NCI-H345 (cell line): ENCODE data around the gene OR10A6.

ENCODE experiments used
- DNase-seq: peaks from one replicate; lab custom pipeline; 2025; lab: John Stamatoyannopoulos, UW

The OR10A6 gene, protein sequence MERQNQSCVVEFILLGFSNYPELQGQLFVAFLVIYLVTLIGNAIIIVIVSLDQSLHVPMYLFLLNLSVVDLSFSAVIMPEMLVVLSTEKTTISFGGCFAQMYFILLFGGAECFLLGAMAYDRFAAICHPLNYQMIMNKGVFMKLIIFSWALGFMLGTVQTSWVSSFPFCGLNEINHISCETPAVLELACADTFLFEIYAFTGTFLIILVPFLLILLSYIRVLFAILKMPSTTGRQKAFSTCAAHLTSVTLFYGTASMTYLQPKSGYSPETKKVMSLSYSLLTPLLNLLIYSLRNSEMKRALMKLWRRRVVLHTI

DNA sequence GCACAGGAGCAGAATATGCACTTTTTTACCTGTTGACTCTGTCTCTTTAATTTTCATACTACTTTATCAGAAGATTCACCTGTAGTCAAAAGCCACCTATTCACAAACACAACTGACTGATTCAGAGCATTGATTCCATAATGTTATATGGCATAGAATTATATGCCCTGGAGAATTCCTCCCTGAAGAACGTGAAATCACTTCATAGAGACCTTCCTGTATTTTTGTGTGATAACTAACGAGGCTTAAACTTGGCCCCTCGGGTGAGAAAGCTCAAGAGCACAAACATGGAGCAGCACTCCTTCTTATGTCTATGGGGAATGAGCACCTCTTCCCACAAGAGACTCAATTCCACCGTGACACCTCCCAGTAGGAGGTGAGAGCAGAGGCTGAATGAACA lies at the start of gene OR10A6:
TSS of gene OR10A6 (minus strand) at position 101 of the 400 bp plus-strand sequence. CDS start 2,606 bp downstream, outside the sequence.
- DNase-seq: no peak

DNA sequence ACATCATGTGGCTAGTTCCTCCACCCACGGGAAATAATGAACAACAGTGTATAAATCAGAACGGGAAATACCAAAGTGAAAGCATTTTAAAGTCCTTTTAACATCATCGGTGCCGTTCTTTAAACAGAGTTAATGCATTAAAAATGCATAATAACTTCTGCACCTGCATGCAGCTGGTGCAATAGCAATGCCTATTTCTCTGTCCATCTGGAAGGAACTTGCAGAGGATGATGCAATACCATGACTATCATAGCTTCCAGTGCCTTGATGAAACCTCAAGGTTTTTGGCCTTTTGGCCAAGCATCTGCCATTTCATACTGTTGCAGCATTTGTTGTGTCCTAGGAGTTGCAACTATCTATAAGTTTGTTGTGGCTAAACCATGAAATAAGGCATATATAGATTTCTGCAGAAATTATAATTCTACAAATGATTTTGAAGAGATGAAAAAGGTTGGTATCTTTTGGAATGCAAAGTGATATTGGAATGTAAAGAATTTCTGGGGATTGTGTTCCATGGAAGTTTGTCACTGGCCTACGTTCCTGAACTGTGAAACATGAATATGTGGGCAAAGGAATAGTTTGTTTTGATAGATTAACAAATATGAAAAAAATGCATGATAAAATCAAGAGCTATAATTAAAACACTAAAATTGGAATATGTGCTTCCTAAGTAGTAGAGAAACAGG lies 46.3 kb upstream of the OR10A6 start:
- no peak for DNase-seq

DNA sequence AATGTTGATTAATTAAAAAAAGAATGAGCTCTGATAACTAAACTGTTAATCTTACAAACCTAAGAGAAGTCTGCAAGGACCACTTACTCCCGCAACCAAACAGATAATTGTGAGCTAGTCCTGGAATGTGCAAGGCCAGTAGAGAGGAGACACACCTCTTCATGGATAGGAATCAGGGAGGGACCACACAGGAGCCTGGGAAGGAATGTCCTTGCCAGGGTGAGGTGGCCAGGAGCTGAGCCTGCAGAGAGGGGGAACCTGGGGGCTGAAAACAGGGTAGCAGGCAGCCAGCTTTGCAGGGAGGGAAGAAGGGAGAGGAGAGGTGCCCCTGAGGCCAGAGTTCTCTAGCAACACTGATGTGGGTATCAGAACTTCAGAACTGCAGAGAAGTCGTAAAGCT lies 43.6 kb upstream of the OR10A6 start:
- DNase-seq: no peak

DNA sequence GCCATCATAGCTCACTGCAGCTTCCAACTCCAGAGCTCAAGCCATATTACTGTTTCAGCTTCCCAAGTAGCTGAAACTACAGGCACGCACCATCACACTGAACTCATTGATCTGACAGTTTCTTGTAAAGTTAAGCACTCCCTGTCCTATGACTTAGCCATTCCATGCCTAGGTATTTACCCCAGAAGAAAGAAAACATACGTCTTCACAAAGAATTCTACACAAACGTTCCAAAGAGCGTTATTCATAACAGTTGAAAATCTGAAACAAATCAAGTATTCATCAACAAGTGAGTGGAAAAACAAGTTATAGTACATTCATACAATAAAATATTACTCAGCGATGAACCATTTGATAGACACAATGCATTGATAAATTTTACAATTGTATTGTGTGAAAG lies 41.9 kb upstream of the OR10A6 start:
- DNase-seq: no peak

DNA sequence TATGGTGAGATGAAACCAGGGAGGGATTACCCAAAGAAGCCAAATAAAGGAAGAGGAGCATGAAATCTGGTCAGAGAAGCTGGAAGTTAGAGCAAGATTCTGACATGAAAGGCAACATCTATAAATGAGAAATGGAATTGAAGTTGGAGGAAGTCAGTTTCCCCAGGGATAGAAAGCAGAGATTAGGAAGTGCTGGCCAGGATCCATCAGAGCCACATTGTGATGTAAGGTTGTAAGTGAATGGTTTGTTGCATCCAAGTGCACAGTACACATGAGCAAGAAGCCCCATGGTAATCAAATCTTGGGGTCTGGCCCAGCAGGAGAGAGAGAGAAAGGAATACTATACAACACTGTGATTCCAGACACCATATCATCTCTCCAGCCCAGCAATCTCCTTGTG lies 40.8 kb upstream of the OR10A6 start:
- DNase-seq: no peak

DNA sequence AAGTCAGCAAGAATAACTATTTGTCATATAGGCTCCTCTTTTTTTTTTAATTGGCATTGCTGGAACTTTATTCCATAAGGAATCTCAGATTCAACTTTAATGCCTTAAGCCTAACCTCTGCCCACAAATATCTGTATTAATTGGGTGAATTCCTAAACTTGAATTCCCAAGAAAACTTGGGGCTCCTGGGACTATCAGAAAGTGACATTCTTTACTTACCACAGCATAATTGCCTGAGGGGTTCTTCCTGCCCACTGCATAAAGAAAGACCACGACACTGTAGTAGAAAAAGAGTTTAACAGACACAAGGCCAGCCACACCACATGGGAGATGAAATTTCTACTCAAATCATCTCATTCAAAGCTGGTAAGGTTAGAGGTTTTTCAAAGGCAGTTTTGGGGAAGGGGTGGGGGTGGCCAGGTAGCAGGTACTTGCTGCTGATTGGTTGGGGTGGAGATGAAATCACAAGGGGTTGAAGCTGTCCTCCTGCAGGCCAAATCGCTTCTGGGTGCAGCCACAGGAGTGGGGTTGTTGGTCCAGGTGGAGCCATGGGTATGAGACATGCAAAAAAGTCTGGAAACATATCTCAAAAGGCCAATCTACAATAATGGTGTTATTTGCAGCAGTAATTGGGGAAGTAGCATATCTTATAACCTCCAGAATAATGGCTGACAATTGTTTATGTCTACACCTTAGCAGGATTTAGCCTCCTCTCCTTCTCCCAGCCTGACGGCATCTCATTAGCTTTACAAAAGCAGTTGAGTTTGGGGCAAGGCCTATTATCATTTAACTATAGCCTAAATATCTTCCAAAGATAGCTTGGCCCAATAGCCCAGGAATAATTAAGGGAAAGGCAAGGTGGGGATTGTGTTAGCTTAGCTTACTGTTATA lies 38.9 kb upstream of the OR10A6 start:
- no peak for DNase-seq

DNA sequence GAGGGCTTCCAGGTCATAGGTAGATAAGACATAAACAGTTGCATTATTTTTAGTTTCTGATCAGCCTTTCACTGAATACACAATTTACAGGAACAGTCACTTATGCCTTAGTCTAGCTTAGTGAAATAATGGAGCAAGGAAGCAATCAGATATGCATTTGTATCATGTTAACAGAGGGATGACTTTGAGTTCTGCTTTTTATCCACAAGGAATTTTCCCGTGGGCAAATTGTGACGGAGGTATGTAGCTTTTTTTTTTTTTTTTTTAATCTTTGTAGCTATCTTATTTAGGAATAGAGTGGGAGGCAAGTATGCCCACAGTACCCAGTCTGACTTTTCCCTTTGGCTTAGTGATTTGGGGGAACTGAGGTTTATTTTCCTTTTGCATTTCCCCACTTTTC lies 37.6 kb upstream of the OR10A6 start:
- no peak for DNase-seq

DNA sequence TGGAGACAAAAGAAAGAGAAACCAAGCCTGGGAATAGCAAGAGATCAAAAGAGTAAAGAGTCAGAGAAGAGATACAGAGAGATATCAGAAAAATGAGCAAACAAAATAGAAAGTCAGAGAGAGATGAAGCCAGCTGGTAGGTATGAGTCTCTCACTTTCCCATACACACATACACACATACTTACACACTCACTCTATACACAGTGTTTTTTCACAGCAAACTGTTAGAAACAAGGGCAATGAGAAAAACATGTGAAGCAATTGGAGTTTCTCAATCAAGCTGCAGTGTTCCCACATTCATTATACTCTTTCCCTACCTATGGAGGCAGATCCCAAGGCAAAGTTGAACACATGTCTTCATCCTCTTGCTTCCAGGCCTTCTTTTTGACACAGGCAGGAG lies 36.8 kb upstream of the OR10A6 start:
- no peak for DNase-seq

DNA sequence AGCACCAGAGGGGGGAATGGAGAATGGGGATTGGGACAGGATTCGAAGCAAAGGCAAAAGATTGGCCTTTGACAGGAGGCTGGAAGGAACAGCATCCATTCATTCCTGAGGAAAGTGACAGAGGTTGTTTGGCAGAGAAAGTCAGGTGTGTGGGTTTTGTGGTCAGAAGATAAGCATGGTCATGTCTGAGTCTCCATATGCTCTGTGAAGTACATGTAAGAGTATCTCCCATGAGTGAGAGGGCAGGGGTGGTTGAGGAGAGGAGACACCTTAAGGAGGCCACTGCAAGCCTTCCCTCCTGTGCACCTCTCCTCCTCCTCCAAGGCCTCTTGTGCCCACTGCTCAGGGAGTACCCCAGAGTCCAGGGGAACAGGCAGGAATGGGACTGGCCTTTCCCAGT lies 36.0 kb upstream of the OR10A6 start:
- DNase-seq: no peak

DNA sequence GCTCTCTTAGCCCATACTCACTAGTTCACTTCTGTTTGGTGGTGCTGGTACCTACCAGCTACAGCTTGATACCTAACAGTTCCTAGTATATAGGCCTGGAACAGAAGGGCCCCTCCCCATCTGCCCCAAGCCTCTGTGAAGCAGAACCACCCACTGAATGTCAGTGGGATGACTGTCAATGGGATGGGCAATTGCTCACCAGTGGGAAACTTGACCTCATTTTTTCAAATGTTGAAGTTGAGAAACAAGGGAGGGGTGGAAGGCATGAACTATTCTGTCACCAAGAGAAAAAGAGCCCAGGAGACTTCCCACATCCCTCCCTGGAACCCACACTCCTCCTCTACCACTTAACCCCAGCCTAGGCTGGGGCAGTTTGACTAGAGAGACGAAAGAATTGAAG lies 34.3 kb upstream of the OR10A6 start, which contains the start of gene NLRP10:
TSS of gene NLRP10 (minus strand) at position 62 of the 400 bp plus-strand sequence. CDS start 1,952 bp downstream, outside the sequence.
- no peak for DNase-seq

DNA sequence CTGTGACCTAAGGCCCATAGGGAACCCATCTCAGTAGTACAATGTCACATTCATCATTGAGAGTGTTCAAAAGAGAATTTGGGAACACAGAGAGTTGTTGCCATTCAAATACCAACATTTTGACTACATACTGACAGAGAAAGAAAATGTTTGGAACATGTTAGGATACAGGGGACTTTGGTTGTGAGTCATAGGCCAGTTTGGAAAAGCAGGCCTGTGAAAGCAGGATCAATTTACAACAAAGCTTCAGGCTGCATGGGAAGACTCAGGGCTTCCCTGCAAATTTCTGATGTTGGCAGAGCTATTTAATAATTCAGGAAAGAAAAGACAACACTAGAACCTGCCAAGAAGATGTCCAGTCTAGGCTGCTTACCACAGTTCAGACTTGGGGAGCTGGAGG lies 33.8 kb upstream of the OR10A6 start:
- DNase-seq: no peak

DNA sequence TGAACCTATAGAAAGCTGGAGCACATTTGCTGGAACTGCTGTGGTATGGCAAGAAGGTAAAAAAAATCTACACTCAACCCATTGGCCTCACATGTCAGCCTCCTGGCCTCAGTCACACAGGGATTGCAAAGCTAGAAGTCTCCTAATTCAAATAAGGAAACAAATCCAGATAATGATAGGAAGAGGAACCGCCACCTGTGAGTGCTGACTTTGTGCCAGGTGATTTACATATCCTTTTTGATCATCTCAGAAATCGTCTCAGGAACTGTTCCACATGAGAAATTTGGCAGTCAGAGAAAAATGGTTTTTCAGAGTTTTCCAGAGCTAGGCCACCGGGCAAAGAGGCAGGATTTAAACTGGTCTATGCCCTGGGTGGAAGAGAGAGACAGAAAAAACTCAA lies 33.2 kb upstream of the OR10A6 start:
- DNase-seq: no peak

DNA sequence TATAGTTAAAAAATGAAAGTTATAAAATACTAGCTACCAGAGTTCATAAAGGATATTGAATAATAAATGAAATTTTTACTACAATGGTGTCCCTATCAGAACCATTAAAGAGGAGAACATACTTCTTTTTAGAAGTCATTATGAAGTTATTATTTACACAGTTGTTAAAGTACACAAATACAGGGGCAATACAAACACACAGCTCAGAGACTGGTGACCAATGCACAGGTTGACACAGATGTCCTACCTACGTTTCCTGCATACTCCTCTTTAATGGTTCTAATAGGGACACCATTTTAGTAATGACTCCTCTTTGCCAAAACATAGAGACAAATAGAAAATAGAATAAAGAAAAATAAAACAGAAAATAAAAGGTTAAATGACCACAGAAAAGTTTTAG lies 24.1 kb upstream of the OR10A6 start:
- DNase-seq: no peak

DNA sequence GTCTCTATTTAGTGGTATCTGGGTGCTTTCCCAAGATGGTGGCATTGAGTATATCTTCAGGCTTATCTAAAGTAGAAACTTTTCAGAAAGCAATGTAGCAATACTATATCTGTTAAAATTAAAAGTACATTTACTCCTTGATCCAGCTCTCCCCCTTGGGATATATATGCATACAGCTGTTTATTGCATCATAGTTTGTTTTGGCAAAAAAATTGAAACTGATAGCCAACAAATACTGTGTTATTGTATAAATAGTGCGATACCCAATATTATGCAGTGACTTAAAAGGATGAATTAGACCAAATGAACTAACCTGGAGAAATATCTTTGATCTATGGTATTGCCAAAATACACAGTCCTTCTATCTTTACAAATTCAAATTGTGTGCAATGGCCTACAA lies 18.9 kb upstream of the OR10A6 start:
- no peak for DNase-seq

DNA sequence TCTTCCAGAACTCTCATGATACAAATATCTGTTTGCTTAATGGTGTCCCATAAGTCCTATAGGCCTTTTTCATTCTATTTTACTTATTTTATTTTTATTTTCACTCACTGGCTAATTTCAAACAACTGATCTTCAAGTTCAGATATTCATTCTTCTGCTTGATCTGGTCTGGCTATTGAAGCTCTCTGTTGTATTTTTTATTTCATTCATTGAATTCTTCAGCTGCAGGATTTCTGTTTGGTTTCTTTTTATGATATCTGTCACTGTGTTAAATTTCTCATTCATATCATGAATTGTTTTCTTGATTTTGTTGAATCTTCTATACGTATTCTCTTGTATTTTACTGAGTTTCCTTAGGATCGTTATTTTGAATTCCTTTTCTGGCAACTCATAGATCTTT lies 13.1 kb upstream of the OR10A6 start:
- no peak for DNase-seq

DNA sequence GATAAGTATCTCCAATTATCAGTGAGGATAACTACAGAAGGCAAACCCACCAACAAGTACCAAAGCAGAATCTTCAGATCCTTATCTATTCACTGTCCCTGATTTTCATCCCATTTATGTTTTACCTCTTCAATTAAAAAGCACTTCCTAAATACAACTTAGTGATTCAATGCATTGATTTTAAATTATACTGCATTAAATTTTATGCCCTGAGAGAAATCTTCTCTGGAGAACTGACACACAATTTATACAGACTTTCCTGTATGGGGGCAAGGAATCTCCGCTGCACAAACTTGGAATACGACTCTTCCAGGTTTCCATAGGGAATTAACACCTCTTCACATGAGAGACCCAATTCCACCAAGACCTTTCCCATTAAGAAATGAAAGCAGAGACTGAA lies 10.5 kb upstream of the OR10A6 start, which contains the start of gene OR10A3:
TSS of gene OR10A3 (minus strand) at position 101 of the 400 bp plus-strand sequence. CDS start 2,188 bp downstream, outside the sequence.
- DNase-seq: no peak

DNA sequence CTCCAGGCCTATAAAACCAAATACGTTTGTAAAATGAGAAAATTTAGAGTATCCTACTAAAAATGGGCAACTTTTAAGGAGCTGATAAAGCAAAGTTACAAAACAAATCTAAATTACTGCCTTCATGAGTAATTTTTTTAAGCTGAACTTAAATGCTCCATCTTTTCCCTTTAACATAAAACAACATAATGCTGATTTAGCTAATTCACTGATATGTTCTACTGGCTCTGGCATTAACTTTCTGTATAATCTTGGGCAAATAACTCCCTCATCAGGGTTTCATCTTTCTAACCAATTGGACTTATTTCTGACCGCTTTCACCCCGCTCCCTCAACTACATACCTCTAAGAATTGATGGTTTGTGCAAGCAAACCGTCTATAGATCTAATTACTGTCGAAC lies 10.1 kb upstream of the OR10A6 start:
- no peak for DNase-seq

DNA sequence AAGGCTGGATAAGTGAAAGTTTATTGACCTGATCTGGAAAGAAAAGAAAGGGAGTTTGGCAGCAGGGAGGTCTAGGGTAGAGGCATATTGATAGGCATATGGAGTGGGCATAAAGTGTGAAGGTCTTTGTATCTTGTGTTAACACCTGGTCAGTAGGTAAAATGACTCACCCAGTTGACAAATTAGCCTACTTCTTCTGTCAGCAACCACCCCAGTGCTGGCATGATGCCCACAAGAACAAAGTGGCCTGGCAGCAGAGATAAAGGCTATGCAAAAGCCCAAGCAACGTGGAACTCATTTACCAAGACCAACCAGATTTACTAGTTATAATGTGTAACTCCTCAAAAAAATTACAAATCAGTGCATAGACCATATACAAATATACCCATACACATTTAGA lies 5.5 kb upstream of the OR10A6 start:
- peak; percentile 26 for DNase-seq

DNA sequence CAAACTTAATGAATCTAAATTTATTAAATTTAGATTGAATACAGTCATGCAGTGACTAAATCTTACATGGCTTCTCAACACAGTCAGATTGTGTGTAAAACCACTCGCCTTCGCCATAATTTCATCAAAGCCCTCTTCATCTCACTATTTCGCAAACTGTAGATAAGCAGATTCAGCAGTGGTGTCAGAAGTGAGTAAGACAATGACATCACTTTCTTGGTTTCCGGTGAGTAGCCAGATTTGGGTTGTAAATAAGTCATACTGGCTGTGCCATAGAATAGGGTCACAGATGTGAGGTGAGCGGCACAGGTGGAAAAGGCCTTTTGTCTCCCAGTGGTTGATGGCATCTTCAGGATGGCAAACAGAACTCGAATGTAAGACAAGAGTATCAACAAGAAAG lies 3.4 kb downstream of the OR10A6 start:
- DNase-seq: no peak

DNA sequence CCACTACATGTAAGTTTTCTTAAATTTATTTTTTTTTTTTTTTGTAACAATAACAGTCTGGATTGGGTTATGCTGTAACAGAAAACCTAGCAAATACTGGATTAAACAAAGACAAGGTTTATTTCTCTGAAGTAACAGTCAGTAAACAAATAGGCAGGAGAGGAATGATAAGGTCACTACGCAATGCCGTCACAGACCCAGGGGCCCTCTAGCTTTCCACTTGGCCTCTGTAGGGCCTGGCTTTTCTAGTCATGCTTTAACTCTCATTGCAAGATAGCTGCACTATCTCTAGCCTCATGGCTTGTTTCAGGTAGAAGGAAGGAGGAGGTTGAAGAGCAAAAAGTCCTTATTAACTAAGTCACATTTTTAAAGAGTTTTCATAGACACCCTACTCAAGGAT lies 6.5 kb downstream of the OR10A6 start:
- DNase-seq: no peak

DNA sequence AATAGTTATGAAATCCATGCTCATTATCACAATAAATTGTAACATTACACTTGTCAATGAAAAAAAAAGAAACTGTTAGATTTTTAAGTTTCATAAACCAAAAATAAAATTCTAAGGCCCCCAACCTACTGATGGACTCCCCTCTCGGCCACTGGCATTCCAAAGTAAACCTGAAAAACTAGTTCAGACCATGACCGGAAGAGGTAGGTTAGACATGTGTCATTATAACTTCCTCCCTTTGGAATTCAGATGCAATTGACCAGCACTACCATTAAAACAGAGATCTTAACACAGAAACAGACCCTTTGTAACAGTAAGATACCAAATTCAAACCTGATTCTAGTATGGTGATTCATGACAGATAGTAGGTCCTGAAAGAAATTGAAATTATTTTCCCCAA lies 12.9 kb downstream of the OR10A6 start:
- no peak for DNase-seq

DNA sequence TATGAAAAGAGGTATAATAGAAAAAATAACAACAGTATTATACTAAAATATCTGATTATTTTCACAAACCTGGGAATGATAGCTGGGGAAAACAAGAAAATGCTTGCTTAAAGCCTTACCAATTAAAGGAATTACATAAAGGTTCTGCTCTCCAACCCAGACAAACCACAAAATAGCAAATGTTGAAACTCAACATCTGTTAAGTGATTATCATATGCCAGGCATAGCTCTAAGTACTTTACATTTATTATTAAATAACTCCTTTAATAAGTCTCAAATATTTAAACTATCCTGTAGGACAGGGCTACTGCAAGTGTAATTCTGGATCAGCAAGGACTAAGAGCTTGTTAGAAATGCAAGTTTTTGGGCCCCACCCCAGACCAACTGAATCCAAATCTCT lies 20.1 kb downstream of the OR10A6 start:
- DNase-seq: no peak
